GM06990 (cell line): Measurements from ENCODE around the gene PATJ.

Experiments used
- DNase-seq: peaks from one replicate; pipeline ENCODE4 v3.0.0-alpha.2; 2011; ENCODE audit not compliant: insufficient read length; ENCODE audit errors: extremely low read depth
- H3K27me3 ChIP-seq: replicated peaks from 2 replicates; pipeline ENCODE4 v1.6.0; 2011; ENCODE audit warnings: low read length; ENCODE audit not compliant: control insufficient read depth, insufficient read depth
- H3K36me3 ChIP-seq: 2 replicates; pipeline ENCODE4 v1.5.1; 2011; ENCODE audit warnings: low read length; ENCODE audit not compliant: control insufficient read depth, insufficient read depth
- H3K4me3 ChIP-seq: replicated peaks from 2 replicates; pipeline ENCODE4 v1.5.1; 2011; ENCODE audit warnings: low read depth, mild to moderate bottlenecking, control low read depth, low read length
- TF ChIP-seq, protein P1 (sequence below): IDR thresholded peaks from 2 replicates; pipeline ENCODE4 v1.5.1; 2011; ENCODE audit warnings: low read length, control low read depth, mild to moderate bottlenecking, inconsistent platforms; ENCODE audit not compliant: insufficient read depth, poor library complexity, severe bottlenecking

The PATJ gene

DNA sequence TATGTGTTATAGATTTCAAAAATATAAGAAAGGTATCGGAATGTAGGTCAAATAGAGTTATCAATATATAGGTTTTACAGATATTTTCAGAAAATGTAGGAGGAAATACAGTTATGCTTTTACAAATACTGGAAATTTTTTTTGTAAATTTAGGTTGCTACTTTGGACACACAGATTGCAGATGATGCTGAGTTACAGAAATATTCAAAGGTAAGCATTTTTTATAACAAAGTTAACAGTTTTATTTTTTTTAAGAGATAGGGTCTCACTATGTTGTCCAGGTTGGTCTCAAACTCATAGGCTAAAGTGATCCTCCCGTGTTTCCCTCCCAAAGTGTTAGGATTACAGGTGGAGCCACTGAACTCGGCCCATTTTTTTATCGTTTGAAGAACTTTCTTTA is 66.0 kb downstream of the PATJ start:
- Histone ChIP-seq H3K4me3 (no peak overlapping the region), H3K27me3 (no peaks in the 10 kb centered on the region), H3K36me3 (no peaks in the 10 kb centered on the region)
- DNase-seq = no peak
- TF ChIP-seq, protein P1, sequence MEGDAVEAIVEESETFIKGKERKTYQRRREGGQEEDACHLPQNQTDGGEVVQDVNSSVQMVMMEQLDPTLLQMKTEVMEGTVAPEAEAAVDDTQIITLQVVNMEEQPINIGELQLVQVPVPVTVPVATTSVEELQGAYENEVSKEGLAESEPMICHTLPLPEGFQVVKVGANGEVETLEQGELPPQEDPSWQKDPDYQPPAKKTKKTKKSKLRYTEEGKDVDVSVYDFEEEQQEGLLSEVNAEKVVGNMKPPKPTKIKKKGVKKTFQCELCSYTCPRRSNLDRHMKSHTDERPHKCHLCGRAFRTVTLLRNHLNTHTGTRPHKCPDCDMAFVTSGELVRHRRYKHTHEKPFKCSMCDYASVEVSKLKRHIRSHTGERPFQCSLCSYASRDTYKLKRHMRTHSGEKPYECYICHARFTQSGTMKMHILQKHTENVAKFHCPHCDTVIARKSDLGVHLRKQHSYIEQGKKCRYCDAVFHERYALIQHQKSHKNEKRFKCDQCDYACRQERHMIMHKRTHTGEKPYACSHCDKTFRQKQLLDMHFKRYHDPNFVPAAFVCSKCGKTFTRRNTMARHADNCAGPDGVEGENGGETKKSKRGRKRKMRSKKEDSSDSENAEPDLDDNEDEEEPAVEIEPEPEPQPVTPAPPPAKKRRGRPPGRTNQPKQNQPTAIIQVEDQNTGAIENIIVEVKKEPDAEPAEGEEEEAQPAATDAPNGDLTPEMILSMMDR = no peak

DNA sequence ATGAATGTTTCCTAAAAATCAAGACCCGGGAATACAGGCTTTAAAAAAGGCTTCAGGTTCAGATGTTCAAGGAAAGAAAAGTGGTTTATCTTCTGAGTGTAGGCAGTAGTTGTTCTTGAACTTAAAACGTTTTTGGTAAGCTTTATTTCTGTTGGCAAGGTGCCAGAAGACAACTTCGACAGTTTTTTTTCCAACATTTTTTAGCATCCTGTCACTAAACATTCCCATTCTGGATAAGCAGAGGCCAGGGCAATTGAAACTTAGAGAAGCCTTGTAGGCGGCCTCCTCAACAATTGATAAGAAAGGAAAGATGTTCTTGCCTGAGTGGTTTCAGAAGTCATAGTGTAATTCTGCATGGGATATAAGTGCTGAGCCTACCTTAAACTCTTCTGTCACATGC is 66.7 kb downstream of the PATJ start:
- Histone ChIP-seq H3K27me3 (no peaks in the 10 kb centered on the region), H3K36me3 (no peaks in the 10 kb centered on the region), H3K4me3 (no peak overlapping the region)
- DNase-seq = no peak
- TF ChIP-seq, protein P1 = no peak

DNA sequence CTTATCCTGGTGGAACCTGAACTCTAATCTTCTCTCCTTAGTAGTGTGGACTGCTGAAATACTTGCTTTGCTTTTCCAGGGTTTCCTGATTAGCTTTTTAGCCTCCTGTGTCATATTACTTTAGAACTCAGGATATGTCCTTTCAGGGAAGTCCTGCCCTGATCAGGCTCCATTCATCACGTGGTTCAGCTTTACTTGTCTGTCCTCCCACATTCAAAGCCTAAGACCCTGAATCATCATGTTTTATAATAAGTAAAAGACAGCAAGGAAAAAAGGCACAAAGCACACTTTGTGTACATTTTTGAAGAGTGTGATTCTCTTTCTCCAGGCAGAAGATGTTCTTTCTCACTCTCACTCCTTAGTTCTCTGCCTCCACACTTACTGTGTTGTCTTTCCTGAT is 70.6 kb downstream of the PATJ start:
- no peak for DNase-seq
- Histone ChIP-seq H3K36me3 (no peaks in the 10 kb centered on the region), H3K27me3 (no peaks in the 10 kb centered on the region), H3K4me3 (no peak overlapping the region)
- TF ChIP-seq, protein P1 = no peak

DNA sequence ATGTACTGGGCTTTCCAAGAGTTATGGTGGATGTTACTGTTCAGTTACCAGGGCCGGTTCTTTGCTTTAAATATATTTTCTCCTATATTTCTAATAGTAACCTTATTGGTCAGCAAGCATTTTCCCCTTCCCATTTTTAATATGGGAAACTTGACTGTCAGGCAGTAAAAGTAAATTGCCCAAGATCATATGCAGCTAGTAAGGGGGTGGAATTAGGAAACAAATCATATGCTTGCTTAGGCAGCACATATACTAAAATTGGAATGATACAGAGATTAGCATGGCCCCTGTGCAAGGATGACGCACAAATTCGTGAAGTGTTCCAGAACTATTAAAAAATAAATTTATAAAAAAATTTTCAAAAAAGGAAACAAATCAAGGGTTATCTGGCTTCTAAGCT is 73.9 kb downstream of the PATJ start:
- TF ChIP-seq, protein P1 = no peak
- DNase-seq = no peak
- no peak overlapping the region for H3K4me3 ChIP-seq
- no peaks in the 10 kb centered on the region for H3K27me3 ChIP-seq
- H3K36me3 ChIP-seq = no peaks in the 10 kb centered on the region

DNA sequence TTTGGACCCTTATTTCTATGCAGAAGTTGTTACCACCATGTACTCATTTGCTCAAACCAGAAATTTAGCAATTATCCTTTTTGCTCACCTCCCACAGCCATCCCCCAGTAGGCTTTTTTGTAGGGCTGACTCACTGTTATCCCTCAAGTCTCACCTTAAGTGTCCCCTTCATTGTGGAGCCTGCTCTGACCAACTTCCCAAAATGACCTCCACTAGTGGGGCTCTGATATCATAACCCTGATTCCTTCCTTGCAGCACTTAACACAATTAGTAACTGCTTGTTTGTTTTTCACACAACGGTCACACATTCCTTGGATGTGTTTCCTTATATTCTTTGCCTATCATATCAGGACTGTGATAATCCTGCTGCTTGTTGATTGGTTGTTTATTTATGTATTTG is 76.7 kb downstream of the PATJ start:
- Histone ChIP-seq H3K4me3 (no peak overlapping the region), H3K36me3 (no peaks in the 10 kb centered on the region), H3K27me3 (no peaks in the 10 kb centered on the region)
- no peak for DNase-seq
- TF ChIP-seq, protein P1 = no peak

DNA sequence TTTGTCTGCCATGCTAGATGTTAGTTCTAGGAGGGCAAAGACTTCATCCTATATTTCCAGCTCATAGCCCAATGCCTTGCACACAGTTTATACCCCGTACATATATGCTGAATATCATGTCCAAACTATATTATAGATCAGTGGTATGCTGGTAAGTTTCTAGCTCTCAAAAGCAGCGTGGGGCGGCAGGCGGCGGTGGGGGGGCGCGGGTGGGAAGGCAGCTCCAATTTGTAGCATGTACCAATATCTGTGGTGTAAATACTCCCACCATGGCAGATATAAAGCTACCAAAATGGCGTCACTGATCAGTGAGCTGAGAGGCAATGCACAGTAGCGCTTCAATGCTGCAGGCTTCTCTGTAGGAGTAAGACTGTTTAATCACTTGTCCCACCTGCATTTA is 77.1 kb downstream of the PATJ start:
- DNase-seq = no peak
- TF ChIP-seq, protein P1 = no peak
- Histone ChIP-seq H3K36me3 (no peaks in the 10 kb centered on the region), H3K4me3 (no peak overlapping the region), H3K27me3 (no peaks in the 10 kb centered on the region)
